Nephron progenitor cell (in vitro differentiated cells): ENCODE data around the gene EIPR1.

Experiments
- DNase-seq: peaks from one replicate; pipeline ENCODE4 v3.0.0; 2021
- H3K27ac Mint-ChIP-seq: 2 replicates; pipeline ENCODE4 v1.8.0; 2021; ENCODE audit warnings: mild to moderate bottlenecking, moderate library complexity, mixed read lengths
- H3K27me3 Mint-ChIP-seq: 2 replicates; pipeline ENCODE4 v1.8.0; 2021; ENCODE audit warnings: mild to moderate bottlenecking, low read depth, mixed read lengths; ENCODE audit not compliant: poor library complexity
- H3K36me3 Mint-ChIP-seq: 2 replicates; pipeline ENCODE4 v1.8.0; 2021; ENCODE audit warnings: low read depth, mixed read lengths
- H3K4me1 Mint-ChIP-seq: 2 replicates; pipeline ENCODE4 v1.8.0; 2021; ENCODE audit warnings: mixed read lengths
- H3K4me3 Mint-ChIP-seq: 2 replicates; pipeline ENCODE4 v1.8.0; 2021; ENCODE audit warnings: mild to moderate bottlenecking, moderate library complexity, mixed read lengths
- H3K9me3 Mint-ChIP-seq: 2 replicates; pipeline ENCODE4 v1.8.0; 2021; ENCODE audit warnings: mild to moderate bottlenecking, moderate library complexity, mixed read lengths
- TF ChIP-seq, protein P1 (sequence below): fragments of 200-600 bp; sonication (generic); IDR thresholded peaks from 2 replicates; pipeline ENCODE4 v1.5.0; 2021; ENCODE audit warnings: antibody characterized with exemption

EIPR1 gene

DNA sequence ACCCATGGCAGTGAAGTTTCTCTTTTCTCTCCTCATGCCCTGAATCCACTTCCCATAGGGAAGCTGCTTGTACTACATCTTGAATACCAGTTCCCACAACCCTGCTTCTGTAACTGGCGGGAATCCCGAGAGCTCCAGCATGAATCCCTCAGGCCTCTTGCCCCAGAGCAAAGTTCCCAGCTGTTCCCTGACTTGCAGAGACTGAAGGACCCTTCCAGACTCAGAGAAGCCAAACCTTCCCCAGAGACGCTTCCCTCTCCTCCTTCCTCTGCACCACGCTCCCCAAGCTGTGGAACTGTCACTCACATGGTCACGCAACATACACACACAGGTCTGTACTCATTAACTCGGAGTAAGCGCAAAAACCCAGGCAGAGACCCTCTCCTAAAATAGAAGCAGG lies 28.3 kb upstream of the EIPR1 start:
- H3K4me1 Mint-ChIP-seq = no peaks in the 10 kb centered on the region
- no peaks in the 10 kb centered on the region for H3K27me3 Mint-ChIP-seq
- H3K36me3 Mint-ChIP-seq = peaks cover 62% of the 10 kb centered on the region
- H3K27ac Mint-ChIP-seq = peak overlapping the region; percentile 17
- TF ChIP-seq, protein P1, sequence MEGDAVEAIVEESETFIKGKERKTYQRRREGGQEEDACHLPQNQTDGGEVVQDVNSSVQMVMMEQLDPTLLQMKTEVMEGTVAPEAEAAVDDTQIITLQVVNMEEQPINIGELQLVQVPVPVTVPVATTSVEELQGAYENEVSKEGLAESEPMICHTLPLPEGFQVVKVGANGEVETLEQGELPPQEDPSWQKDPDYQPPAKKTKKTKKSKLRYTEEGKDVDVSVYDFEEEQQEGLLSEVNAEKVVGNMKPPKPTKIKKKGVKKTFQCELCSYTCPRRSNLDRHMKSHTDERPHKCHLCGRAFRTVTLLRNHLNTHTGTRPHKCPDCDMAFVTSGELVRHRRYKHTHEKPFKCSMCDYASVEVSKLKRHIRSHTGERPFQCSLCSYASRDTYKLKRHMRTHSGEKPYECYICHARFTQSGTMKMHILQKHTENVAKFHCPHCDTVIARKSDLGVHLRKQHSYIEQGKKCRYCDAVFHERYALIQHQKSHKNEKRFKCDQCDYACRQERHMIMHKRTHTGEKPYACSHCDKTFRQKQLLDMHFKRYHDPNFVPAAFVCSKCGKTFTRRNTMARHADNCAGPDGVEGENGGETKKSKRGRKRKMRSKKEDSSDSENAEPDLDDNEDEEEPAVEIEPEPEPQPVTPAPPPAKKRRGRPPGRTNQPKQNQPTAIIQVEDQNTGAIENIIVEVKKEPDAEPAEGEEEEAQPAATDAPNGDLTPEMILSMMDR = no peak
- no peak overlapping the region for H3K4me3 Mint-ChIP-seq
- no peaks in the 10 kb centered on the region for H3K9me3 Mint-ChIP-seq
- no peak for DNase-seq

DNA sequence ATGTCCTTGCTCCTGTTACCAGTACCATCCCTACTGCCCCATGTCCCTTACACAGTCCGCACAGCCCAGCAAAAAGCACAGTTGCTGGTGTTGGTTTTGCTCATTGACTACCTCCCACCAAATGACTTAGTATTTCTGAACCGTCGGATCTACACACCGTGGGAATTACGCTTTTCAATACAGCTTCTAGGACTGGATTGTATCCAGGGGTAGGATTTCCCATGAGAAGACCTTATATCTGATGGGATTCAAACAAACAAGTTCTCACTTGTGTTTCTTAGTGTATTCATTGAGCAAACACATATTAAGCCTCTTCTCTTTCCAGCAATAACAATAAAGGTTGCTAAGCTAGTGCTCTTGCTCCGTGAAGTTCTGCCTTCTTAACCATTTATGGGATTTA lies 27.7 kb upstream of the EIPR1 start:
- peaks cover 56% of the 10 kb centered on the region for H3K36me3 Mint-ChIP-seq
- no peak for DNase-seq
- H3K27ac Mint-ChIP-seq = peak overlapping the region; percentile 17
- H3K27me3 Mint-ChIP-seq = no peaks in the 10 kb centered on the region
- TF ChIP-seq, protein P1 = no peak
- H3K9me3 Mint-ChIP-seq = no peaks in the 10 kb centered on the region
- H3K4me1 Mint-ChIP-seq = peaks cover 3% of the 10 kb centered on the region
- H3K4me3 Mint-ChIP-seq = no peak overlapping the region

DNA sequence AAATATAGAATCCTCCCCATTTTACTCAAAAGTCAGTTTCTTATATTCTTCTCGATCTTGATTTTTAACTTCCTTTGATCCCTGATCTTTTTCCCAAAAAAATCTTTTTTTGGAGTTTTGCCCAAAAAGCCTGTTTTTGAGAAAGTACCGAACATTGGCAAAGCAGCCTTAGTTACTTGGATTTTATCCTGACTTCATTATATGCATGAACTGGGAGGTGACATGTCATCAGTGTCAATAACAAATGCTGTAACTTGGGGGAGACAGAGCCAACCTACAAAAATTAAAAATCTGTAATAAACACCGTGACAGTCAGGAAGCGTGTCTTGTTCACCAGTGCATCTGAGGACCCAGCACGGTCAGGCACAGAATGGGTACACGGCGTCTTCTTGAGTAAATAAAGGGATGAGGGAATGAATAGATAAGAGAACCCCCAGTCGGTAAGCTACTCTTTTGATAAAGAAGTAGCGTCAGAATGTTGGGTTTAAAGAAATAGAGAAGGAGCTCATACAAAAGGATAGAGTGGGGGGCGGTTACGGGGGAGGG lies 26.8 kb upstream of the EIPR1 start:
- H3K27ac Mint-ChIP-seq = peak overlapping the region; percentile 35
- no peaks in the 10 kb centered on the region for H3K27me3 Mint-ChIP-seq
- H3K9me3 Mint-ChIP-seq = no peaks in the 10 kb centered on the region
- DNase-seq = no peak
- peaks cover 11% of the 10 kb centered on the region for H3K4me1 Mint-ChIP-seq
- H3K36me3 Mint-ChIP-seq = peaks cover 50% of the 10 kb centered on the region
- TF ChIP-seq, protein P1 = no peak
- H3K4me3 Mint-ChIP-seq = no peak overlapping the region

DNA sequence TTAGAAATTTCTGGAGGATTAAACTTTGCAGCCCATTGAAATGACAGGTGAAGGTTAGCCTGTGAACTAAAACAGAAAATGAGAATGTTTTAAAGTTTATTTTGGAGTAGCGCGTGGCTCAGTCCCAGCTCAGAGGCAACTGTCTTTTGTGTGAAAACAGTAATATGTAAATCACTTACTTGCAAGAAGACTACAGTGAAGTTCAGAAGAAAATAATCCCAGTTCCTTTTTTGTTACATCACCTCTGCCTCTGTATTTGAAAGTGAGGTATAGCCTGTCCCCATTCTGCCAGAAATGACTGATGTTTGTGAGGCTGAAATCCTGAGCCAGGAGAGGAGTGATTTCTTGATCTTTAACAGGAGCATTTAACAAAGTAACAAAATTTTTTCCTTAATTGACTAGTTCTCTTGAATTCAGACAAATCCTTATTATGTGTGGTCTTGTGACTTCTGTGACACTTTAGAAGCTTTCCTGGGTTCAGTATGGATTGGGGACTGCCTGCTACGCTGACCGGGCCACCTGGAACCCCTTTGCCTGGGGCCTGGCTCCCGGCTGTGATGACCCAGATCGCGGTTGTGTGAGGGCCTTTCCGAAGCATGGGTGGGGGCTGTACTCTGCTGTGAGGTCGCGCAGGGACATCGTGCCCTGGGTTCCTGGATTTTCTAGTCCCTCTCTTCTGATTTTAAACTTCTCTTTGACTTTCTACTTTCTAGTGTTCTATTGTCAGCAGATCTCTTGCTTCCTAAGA lies 26.1 kb upstream of the EIPR1 start:
- TF ChIP-seq, protein P1 = no peak
- H3K9me3 Mint-ChIP-seq = no peaks in the 10 kb centered on the region
- no peak overlapping the region for H3K4me3 Mint-ChIP-seq
- H3K27me3 Mint-ChIP-seq = no peaks in the 10 kb centered on the region
- peaks cover 52% of the 10 kb centered on the region for H3K36me3 Mint-ChIP-seq
- H3K4me1 Mint-ChIP-seq = peaks cover 17% of the 10 kb centered on the region
- H3K27ac Mint-ChIP-seq = peak overlapping the region; percentile 35
- DNase-seq = no peak

DNA sequence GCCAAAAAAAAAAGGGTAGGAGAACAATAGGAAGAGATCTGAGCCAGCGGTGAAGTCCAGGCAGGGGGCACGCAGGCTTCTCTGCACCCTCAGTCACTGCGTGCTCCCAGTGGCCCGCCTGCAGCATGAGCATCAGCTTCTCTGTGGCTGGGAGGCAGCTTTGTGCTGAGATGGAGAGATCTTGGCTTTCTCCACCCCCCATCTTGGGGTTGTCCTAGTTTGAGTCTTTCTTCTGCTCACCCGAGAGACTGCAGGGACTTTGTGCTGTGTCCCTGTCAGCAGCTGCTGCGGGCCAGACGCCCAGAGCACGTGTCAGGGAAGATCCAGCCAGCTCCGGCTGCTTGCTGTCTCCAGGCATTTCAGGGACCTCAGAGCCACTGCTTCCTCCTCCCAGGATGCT lies 22.2 kb upstream of the EIPR1 start:
- Mint-ChIP-seq H3K4me1 (peaks cover 20% of the 10 kb centered on the region), H3K27me3 (peaks cover 2% of the 10 kb centered on the region), H3K27ac (no peak overlapping the region), H3K36me3 (peaks cover 72% of the 10 kb centered on the region), H3K4me3 (no peak overlapping the region), H3K9me3 (peaks cover 38% of the 10 kb centered on the region)
- TF ChIP-seq, protein P1 = no peak
- DNase-seq = no peak

DNA sequence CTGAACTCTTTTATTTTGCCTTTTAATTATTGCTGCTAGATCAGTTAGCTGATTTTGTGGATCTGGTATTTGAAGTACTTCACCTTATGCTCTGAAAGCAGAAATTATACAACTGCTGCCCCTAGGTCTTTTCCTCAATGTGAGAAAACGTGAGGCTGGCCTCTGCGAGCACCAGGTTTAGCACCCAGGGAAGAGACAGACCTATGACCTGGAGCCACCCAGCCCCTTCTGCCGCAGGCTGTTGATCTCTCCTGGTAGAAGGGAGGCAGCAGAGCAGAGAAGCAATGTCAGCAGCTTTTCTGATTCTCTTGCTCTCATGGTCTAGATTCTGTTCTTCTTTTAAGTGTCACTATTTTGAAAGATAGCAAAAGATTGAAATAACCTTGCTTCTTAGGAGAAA lies 21.8 kb upstream of the EIPR1 start:
- Mint-ChIP-seq H3K27ac (peak overlapping the region; percentile 56), H3K36me3 (peaks cover 75% of the 10 kb centered on the region)

More for the DNA sequence above, 21.8 kb upstream of the EIPR1 start:
- Mint-ChIP-seq H3K9me3 (peaks cover 42% of the 10 kb centered on the region), H3K4me3 (no peak overlapping the region), H3K27me3 (peaks cover 2% of the 10 kb centered on the region), H3K4me1 (peaks cover 20% of the 10 kb centered on the region)
- TF ChIP-seq, protein P1 = no peak
- DNase-seq = no peak
